ENCODE data around the gene PDE4D. TPM values are rescaled to one million over a fixed set of nuclear protein-coding genes. Genes with fewer than 3 reads are reported as not detected.

The PDE4D gene
- total RNA-seq, 1 donor from 2014 or later, result 35.1 TPM

- intact Hi-C loops (cut with micrococcal nuclease), result no loop called here
- ATAC-seq (no peak), DNase-seq (no peak)
Measured at GRCh38 chr5:58938563-58939424, 954.7 kb downstream of the PDE4D start.

GRCh38 chr5:58937031-58937681 is 956.4 kb downstream of the PDE4D start:
- DNase-seq (no peak), ATAC-seq (no peak)
- intact Hi-C loops (cut with micrococcal nuclease), result no loop called here

- intact Hi-C loops (cut with micrococcal nuclease), result no loop called here
- ATAC-seq (no peak), DNase-seq (no peak)
Measured at GRCh38 chr5:58934629-58935097, 958.9 kb downstream of the PDE4D start.

GRCh38 chr5:58933891-58934628 is 959.5 kb downstream of the PDE4D start:
- intact Hi-C loops (cut with micrococcal nuclease), result no loop called here
- ATAC-seq (no peak), DNase-seq (no peak)

- ATAC-seq (no peak), DNase-seq (no peak)
- intact Hi-C loops (cut with micrococcal nuclease), result no loop called here
Measured at GRCh38 chr5:58932057-58932612, 961.4 kb downstream of the PDE4D start.

GRCh38 chr5:58930520-58930919 is 963.0 kb downstream of the PDE4D start:
- DNase-seq, result no peak
- intact Hi-C loops (cut with micrococcal nuclease), result no loop called here
- no peak for ATAC-seq

GRCh38 chr5:58929726-58930125 is 963.8 kb downstream of the PDE4D start:
- intact Hi-C loops (cut with micrococcal nuclease), result no loop called here
- ATAC-seq, result no peak

GRCh38 chr5:58927938-58928337 is 965.6 kb downstream of the PDE4D start:
- DNase-seq (no peak), ATAC-seq (no peak)
- intact Hi-C loops (cut with micrococcal nuclease), result no loop called here

More at GRCh38 chr5:58929726-58930125, 963.8 kb downstream of the PDE4D start:
- DNase-seq, result no peak

GRCh38 chr5:58927181-58927580 is 966.3 kb downstream of the PDE4D start:
- no peak for ATAC-seq
- no peak for DNase-seq
- intact Hi-C loops (cut with micrococcal nuclease), result no loop called here

GRCh38 chr5:58926541-58926935 is 967.0 kb downstream of the PDE4D start:
- ATAC-seq, result no peak
- DNase-seq, result no peak
- intact Hi-C loops (cut with micrococcal nuclease), result no loop called here

- intact Hi-C loops (cut with micrococcal nuclease), result no loop called here
- ATAC-seq, result no peak
- no peak for DNase-seq
Measured at GRCh38 chr5:58925627-58926540, 967.6 kb downstream of the PDE4D start.

- DNase-seq (no peak), ATAC-seq (no peak)
- intact Hi-C loops (cut with micrococcal nuclease), result no loop called here
Measured at GRCh38 chr5:58924306-58924705, 969.2 kb downstream of the PDE4D start.

- no peak for ATAC-seq
- intact Hi-C loops (cut with micrococcal nuclease), result no loop called here
- no peak for DNase-seq
Measured at GRCh38 chr5:58923355-58923754, 970.2 kb downstream of the PDE4D start.

GRCh38 chr5:58922461-58923171 is 970.9 kb downstream of the PDE4D start:
- peak; percentile 83 for DNase-seq
- peak; percentile 95 for ATAC-seq
- intact Hi-C loops (cut with micrococcal nuclease), result no loop called here

- intact Hi-C loops (cut with micrococcal nuclease), result no loop called here
- DNase-seq, result no peak
- ATAC-seq, result no peak
Measured at GRCh38 chr5:58921159-58921558, 972.4 kb downstream of the PDE4D start.

- ATAC-seq (no peak), DNase-seq (no peak)
- intact Hi-C loops (cut with micrococcal nuclease), result no loop called here
Measured at GRCh38 chr5:58919833-58920232, 973.7 kb downstream of the PDE4D start.

Data from left ventricle myocardium superior (tissue), 1 donor.